Suppressor macrophage treated with lipopolysaccharide for 1 hour (primary cell): ENCODE data around the gene RPL28.
A peak's percentile ranks its signal among the peaks of the same experiment; 100 is the strongest.

Experiments
- DNase-seq, 3 donors: peaks; one replicate each; pipeline ENCODE4 v3.0.0-alpha.2; 2020 to 2022

Gene RPL28

GRCh38 chr19:55353803-55354697 lies 31.7 kb upstream of the RPL28 start:
- peak; percentile 68 to 81 (median 75) for DNase-seq

DNA sequence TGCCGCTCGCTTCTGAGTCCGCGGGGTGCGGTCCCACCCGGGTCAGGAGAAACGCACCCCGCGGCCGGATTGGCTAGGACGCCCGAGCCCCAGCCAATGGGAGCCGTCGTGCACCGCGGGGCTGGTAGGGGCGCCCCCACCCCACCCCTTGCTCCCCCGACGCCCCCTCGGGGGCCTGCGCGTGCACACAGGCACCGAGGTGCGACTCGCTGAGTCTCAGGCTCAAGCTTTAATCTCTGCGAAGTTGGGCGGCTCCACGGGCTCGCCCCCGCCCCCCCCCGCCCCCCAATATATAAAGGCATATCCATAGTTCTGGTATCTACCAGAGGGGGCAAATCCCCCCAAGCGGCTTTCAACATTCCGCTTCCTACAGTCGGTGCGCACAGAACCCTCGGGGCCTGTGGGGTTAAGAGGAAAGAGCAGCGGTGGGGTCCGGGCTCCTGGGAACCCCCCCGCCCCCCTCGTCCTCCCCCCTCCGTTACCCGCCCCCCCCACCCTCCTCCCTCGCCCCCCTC lies 31.0 kb upstream of the RPL28 start, which contains the start of gene COX6B2:
COX6B2 (minus strand) TSS at position 22 of the 515 bp plus-strand sequence. CDS start 198 bp downstream, outside the sequence.
- no peak for DNase-seq

- no peak for DNase-seq
Measured at GRCh38 chr19:55355213-55355821, 30.4 kb upstream of the RPL28 start.

- no peak for DNase-seq
Measured at GRCh38 chr19:55358493-55358892, 27.2 kb upstream of the RPL28 start.

DNA sequence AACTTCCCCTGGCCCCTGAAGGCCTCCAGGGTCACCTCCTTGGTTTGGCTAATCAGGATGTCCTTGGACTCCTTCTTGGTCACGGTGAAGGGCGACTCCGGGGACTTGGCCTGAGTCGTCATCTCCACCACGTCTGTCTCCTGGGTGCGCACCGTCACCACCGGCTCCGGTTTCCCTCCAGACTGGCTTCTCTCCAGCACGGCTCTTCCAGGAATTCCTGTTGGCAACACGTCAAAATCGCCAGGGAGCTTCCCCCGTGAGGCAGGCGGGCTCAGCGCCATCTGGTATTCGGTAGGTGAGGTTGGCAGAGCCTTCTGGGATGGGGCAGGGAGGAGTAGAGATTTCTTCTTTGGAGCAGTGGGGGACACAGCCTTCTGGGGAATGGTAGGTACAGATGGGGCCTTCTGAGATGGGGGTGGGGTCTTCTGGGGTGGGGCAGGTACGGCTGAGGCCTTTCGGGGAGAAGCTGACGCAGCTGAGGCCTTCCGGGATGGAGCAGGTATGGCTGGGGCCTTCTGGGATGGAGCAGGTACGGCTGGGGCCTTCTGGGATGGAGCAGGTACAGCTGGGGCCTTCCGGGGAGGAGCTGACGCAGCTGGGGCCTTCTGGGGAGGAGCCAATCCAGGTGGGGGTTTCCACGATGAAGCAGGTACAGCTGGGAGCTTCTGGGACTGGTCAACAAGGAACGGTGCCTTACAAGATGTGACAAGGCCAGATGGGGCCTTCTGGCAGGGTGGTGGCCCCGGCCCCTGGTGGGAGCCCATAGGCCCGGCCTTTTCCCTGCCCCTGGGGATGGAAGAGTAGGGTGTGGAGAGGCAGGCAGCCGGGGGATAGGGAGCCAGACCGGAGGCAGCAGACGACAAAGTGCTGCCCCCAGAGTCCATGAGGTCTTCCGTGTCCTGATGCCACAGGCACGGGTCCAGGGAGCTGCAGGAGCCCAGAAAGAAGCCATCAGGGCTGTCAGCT lies 26.5 kb upstream of the RPL28 start:
- DNase-seq = no peak

- no peak for DNase-seq
Measured at GRCh38 chr19:55360902-55361301, 24.8 kb upstream of the RPL28 start.

DNA sequence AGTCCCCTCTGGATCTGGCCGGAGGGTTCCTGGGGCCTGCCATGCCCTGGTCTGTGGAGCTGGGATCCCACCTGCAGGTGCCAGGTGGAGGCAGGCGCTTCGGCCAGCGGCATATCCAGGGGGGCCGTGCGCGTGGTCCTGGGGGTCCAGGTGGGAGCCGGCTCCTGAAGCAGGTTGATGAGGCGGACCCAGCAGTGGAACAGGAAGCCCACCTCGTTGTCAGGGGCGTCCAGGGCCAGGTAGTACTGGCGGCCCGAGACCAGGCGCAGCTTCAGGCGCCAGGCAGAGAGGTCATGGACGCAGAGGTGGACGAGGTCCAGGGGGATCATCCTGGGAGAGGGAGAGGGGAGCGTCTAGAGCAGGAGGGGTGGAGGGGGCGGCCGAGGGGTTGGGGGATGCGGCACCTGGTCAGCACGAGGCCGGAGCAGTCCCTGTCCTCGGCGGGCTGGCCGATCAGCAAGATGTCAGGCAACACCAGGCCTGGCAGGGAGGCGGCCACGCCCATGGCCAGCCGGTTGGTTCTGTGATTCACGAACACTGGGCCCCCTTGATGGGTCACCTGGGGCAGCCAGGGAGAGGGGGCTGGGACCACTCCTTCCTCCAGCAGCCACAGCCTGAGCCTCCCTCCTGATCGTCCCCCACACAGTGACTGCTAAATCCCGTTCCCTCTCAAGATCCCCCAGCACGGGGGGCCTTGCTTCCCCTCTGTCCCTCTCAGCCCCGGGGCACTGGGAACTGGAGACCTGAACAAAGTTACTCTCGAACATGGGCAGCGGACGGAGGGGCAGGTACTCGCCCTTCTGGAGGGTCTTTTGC lies 23.4 kb upstream of the RPL28 start:
- no peak for DNase-seq

- DNase-seq = no peak
Measured at GRCh38 chr19:55362990-55363716, 22.6 kb upstream of the RPL28 start, which contains the start of gene GARIN5B. GARIN5B (minus strand) TSS chr19:55363260; CDS start chr19:55363066, 194 bp downstream.

GRCh38 chr19:55365245-55365644 lies 20.5 kb upstream of the RPL28 start:
- no peak for DNase-seq

GRCh38 chr19:55365964-55366363 lies 19.8 kb upstream of the RPL28 start:
- no peak for DNase-seq

GRCh38 chr19:55366790-55367189 lies 18.9 kb upstream of the RPL28 start:
- DNase-seq = no peak

- no peak for DNase-seq
Measured at GRCh38 chr19:55368106-55368505, 17.6 kb upstream of the RPL28 start.

- peak; percentile 57 to 84 (median 69) for DNase-seq
Measured at GRCh38 chr19:55368701-55369563, 16.8 kb upstream of the RPL28 start.

- DNase-seq = peak in 2 of 3 donors; percentile 11 to 40
Measured at GRCh38 chr19:55369653-55370304, 16.0 kb upstream of the RPL28 start.

- DNase-seq = no peak
Measured at GRCh38 chr19:55370305-55370988, 15.3 kb upstream of the RPL28 start, which contains the start of gene IL11. IL11 (minus strand) TSS chr19:55370463; CDS start chr19:55370310, 153 bp downstream.

GRCh38 chr19:55372316-55373081 lies 13.2 kb upstream of the RPL28 start:
- DNase-seq = no peak

DNA sequence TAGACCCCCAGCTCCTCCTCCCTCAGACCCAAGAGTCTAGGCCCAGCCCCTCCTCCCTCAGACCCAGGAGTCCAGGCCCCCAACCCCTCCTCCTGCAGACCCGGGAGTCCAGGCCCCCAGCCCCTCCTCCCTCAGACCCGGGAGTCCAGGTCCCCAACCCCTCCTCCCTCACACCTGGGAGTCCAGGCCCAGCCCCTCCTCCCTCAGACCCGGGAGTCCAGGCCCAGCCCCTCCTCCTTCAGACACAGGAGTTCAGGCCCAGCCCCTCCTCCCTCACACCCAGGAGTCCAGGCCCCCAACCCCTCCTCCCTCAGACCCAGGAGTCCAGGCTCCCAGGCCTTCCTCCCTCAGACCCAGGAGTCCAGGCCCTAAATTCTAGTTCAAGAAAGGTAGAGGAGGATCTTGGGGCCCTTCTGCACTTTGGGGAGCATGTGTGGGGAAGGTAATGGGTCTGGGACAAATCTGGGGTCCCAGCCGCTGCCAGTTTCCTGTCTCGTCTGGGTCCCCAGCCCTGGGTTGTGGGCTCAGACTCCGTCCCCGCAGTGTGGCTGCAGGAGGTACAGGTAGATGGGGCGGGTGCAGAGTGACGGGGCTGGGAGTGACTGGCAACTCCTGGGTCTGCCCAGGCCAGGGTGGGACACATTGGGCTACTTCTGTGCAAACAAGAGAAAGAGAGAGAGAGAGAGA lies 12.3 kb upstream of the RPL28 start:
- DNase-seq = no peak
